Spinal cord (tissue), 10 donors: ENCODE results near the gene CADM1. TPM values are rescaled to one million over a fixed set of nuclear protein-coding genes. Genes with fewer than 3 reads are reported as not detected.
"Not testable (repeated sequence)": the region's sequence is repeated elsewhere in the genome, so short reads cannot be mapped to it uniquely, and the experiment has no call there.

Experiments used
- DNase-seq, 6 donors: peaks; one replicate each; pipeline versions ENCODE4 v3.0.0 to v3.0.0-alpha.2; 2013 to 2015; ENCODE audit warnings: low spot score in 6 of 6, low read depth in 4 of 6
- H3K27ac ChIP-seq: one replicate; pipeline ENCODE4 v1.5.1; 2013; ENCODE audit warnings: low read depth, low read length, control low read depth
- H3K27me3 ChIP-seq: one replicate; pipeline ENCODE4 v1.6.1; 2013; ENCODE audit warnings: low read length; ENCODE audit not compliant: control insufficient read depth, insufficient read depth
- H3K36me3 ChIP-seq: one replicate; pipeline ENCODE4 v1.6.1; 2013; ENCODE audit warnings: low read length; ENCODE audit not compliant: control insufficient read depth, insufficient read depth
- H3K4me1 ChIP-seq: one replicate; pipeline ENCODE4 v1.6.1; 2013; ENCODE audit warnings: low read length; ENCODE audit not compliant: control insufficient read depth, insufficient read depth
- H3K4me3 ChIP-seq: one replicate; pipeline ENCODE4 v1.5.1; 2013; ENCODE audit warnings: low read depth, low read length, control low read depth
- H3K9me3 ChIP-seq: one replicate; pipeline ENCODE4 v1.6.1; 2013; ENCODE audit warnings: low read length; ENCODE audit not compliant: control insufficient read depth, insufficient read depth
- WGBS: methylation state at CpG from one replicate; pipeline ENCODE4 v1.1.5; 2013; ENCODE audit warnings: missing lambda C conversion rate; ENCODE audit not compliant: insufficient coverage; 5-methylcytosine and 5-hydroxymethylcytosine counted together
- polyA plus RNA-seq, 2 donors: library from polyadenylated mRNA; unstranded; fragments of 120-200 nt; gene quantifications; one replicate each; pipeline ENCODE4 v1.2.1, GENCODE V29; 2013; ENCODE audit not compliant: insufficient read length in 2 of 2
- total RNA-seq, 2 donors: library from RNA; depleted of rRNA in 1 of 2; stranded (reverse); fragments of 120-200 nt in 1 of 2; fragments of >200 nt in 1 of 2; gene quantifications; one replicate each; pipeline versions ENCODE4 v1.2.3 to v1.2.4, GENCODE V29; 2013 to 2014
- donor health status: healthy.

CADM1 gene
- total and polyA plus RNA-seq, 4 donors: 106 to 180 (median 132) TPM

- Histone ChIP-seq H3K27ac (no peak overlapping the region), H3K4me1 (no peaks in the 10 kb centered on the region), H3K4me3 (no peak overlapping the region), H3K36me3 (peaks cover 3% of the 10 kb centered on the region), H3K27me3 (no peaks in the 10 kb centered on the region), H3K9me3 (no peaks in the 10 kb centered on the region)
- 100% methylated on average over 4 of the region's 4 CpGs for WGBS
- no peak for DNase-seq
Measured at GRCh38 chr11:115489466-115489865, 14.7 kb downstream of the CADM1 start.

GRCh38 chr11:115488945-115489344, 15.3 kb downstream of the CADM1 start:
- peaks cover 3% of the 10 kb centered on the region for H3K36me3 ChIP-seq
- no peak overlapping the region for H3K4me3 ChIP-seq
- WGBS: no CpG with 5 or more reads among the region's 3 CpGs
- no peaks in the 10 kb centered on the region for H3K4me1 ChIP-seq
- DNase-seq: no peak
- H3K27me3 ChIP-seq: no peaks in the 10 kb centered on the region
- no peaks in the 10 kb centered on the region for H3K9me3 ChIP-seq
- no peak overlapping the region for H3K27ac ChIP-seq

GRCh38 chr11:115481528-115481927, 22.7 kb downstream of the CADM1 start:
- H3K27ac ChIP-seq: no peak overlapping the region
- no peaks in the 10 kb centered on the region for H3K9me3 ChIP-seq
- no peak overlapping the region for H3K4me3 ChIP-seq
- peaks cover 2% of the 10 kb centered on the region for H3K36me3 ChIP-seq
- WGBS: 94% methylated on average over 2 of the region's 2 CpGs
- H3K27me3 ChIP-seq: no peaks in the 10 kb centered on the region
- no peak for DNase-seq
- H3K4me1 ChIP-seq: no peaks in the 10 kb centered on the region

- H3K4me3 ChIP-seq: no peak overlapping the region
- WGBS: 88% methylated on average over 1 of the region's 1 CpG
- H3K4me1 ChIP-seq: no peaks in the 10 kb centered on the region
- H3K27me3 ChIP-seq: no peaks in the 10 kb centered on the region
- peaks cover 2% of the 10 kb centered on the region for H3K36me3 ChIP-seq
- no peak for DNase-seq
- H3K27ac ChIP-seq: no peak overlapping the region
- H3K9me3 ChIP-seq: no peaks in the 10 kb centered on the region
Measured at GRCh38 chr11:115480611-115481010, 23.6 kb downstream of the CADM1 start.

GRCh38 chr11:115477410-115477809, 26.8 kb downstream of the CADM1 start:
- 17% methylated on average over 1 of the region's 1 CpG for WGBS
- H3K27ac ChIP-seq: no peak overlapping the region
- H3K9me3 ChIP-seq: no peaks in the 10 kb centered on the region
- H3K4me1 ChIP-seq: no peaks in the 10 kb centered on the region
- no peak for DNase-seq
- no peak overlapping the region for H3K4me3 ChIP-seq
- H3K36me3 ChIP-seq: peaks cover 2% of the 10 kb centered on the region
- no peaks in the 10 kb centered on the region for H3K27me3 ChIP-seq

GRCh38 chr11:115476463-115477286, 27.5 kb downstream of the CADM1 start:
- WGBS: 73% methylated on average over 3 of the region's 7 CpGs
- Histone ChIP-seq H3K27ac (no peak overlapping the region), H3K27me3 (no peaks in the 10 kb centered on the region), H3K36me3 (peaks cover 2% of the 10 kb centered on the region), H3K4me1 (no peaks in the 10 kb centered on the region), H3K9me3 (no peaks in the 10 kb centered on the region), H3K4me3 (no peak overlapping the region)
- no peak for DNase-seq

- no peak for DNase-seq
Measured at GRCh38 chr11:115475564-115475963, 28.7 kb downstream of the CADM1 start.

GRCh38 chr11:115474306-115474705, 29.9 kb downstream of the CADM1 start:
- H3K27ac ChIP-seq, H3K36me3 ChIP-seq, H3K4me3 ChIP-seq, H3K9me3 ChIP-seq, DNase-seq, H3K27me3 ChIP-seq, H3K4me1 ChIP-seq: not testable (repeated sequence)
- WGBS: no CpG with 5 or more reads among the region's 3 CpGs

More at GRCh38 chr11:115475564-115475963, 28.7 kb downstream of the CADM1 start:
- Histone ChIP-seq H3K27me3 (no peaks in the 10 kb centered on the region), H3K4me3 (no peak overlapping the region), H3K4me1 (no peaks in the 10 kb centered on the region), H3K36me3 (no peaks in the 10 kb centered on the region), H3K27ac (no peak overlapping the region), H3K9me3 (no peaks in the 10 kb centered on the region)
- no CpG with 5 or more reads among the region's 4 CpGs for WGBS

- H3K27ac ChIP-seq: no peak overlapping the region
- H3K36me3 ChIP-seq: no peaks in the 10 kb centered on the region
- WGBS: 97% methylated on average over 8 of the region's 8 CpGs
- no peaks in the 10 kb centered on the region for H3K27me3 ChIP-seq
- no peak for DNase-seq
- H3K4me1 ChIP-seq: no peaks in the 10 kb centered on the region
- no peaks in the 10 kb centered on the region for H3K9me3 ChIP-seq
- no peak overlapping the region for H3K4me3 ChIP-seq
Measured at GRCh38 chr11:115473167-115473566, 31.0 kb downstream of the CADM1 start.

GRCh38 chr11:115471367-115471766, 32.8 kb downstream of the CADM1 start:
- Histone ChIP-seq H3K9me3 (no peaks in the 10 kb centered on the region), H3K27ac (no peak overlapping the region), H3K4me3 (no peak overlapping the region), H3K4me1 (no peaks in the 10 kb centered on the region), H3K36me3 (no peaks in the 10 kb centered on the region), H3K27me3 (no peaks in the 10 kb centered on the region)
- no peak for DNase-seq
- WGBS: 80% methylated on average over 3 of the region's 3 CpGs
